Mucosa of stomach (tissue), 1 donor: ENCODE results near the gene ELAC1.
"Not testable (repeated sequence)": the region's sequence is repeated elsewhere in the genome, so short reads cannot be mapped to it uniquely, and the experiment has no call there.

Experiments
- H3K27me3 ChIP-seq: one replicate; pipeline ENCODE4 v1.7.0; 2013; ENCODE audit warnings: mild to moderate bottlenecking, low read length; ENCODE audit not compliant: control insufficient read depth, insufficient read depth
- H3K36me3 ChIP-seq: one replicate; pipeline ENCODE4 v1.7.0; 2013; ENCODE audit warnings: low read length; ENCODE audit not compliant: control insufficient read depth, insufficient read depth
- H3K4me1 ChIP-seq: one replicate; pipeline ENCODE4 v1.7.0; 2013; ENCODE audit warnings: mild to moderate bottlenecking, low read length; ENCODE audit not compliant: control insufficient read depth, insufficient read depth
- H3K4me3 ChIP-seq: one replicate; pipeline ENCODE4 v1.7.0; 2013; ENCODE audit warnings: low read length
- H3K9ac ChIP-seq: one replicate; pipeline ENCODE4 v1.7.0; 2013; ENCODE audit warnings: mild to moderate bottlenecking, low read length, moderate library complexity
- H3K9me3 ChIP-seq: one replicate; pipeline ENCODE4 v1.7.0; 2013; ENCODE audit warnings: mild to moderate bottlenecking, low read length, moderate library complexity; ENCODE audit not compliant: control insufficient read depth
- donor health status: Pancreatic carcinoma.

The ELAC1 gene

DNA sequence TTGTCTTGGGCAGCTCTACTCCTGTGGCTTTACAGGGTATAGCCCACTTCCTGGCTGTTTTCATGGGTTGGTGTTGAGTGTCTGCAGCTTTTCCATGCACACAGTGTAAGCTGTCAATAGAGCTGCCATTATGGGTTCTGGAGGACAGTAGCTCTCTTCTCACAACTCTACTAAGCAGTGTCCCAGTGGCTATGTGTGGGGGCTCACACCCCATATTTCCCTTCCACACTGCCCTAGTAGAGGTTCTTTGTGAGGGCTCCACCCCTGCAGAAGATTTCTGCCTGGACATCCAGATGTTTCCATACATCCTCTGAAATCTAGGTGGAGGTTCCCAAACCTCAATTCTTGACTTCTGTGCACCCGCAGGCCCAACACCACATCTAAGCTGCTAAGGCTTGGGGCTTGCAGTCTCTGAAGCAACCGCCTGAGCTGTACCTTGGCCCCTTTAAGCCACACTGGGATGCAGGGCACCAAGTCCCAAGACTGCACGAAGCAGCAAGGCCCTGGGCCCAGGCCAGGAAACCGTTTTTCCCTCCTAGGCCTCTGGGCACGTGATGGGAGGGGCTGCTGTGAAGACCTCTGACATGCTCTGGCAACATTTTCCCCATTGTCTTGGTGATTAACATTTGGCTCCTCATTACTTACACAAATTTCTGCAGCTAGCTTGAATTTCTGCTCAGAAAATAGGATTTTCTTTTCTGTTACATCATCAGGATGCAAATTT, 9.4 kb downstream of the ELAC1 start:
- Histone ChIP-seq H3K27me3 (no peaks in the 10 kb centered on the region), H3K4me1 (peaks cover 6% of the 10 kb centered on the region), H3K9me3 (peaks cover 7% of the 10 kb centered on the region), H3K36me3 (peaks cover 4% of the 10 kb centered on the region), H3K9ac (no peak overlapping the region), H3K4me3 (no peak overlapping the region)

- no peaks in the 10 kb centered on the region for H3K4me1 ChIP-seq
- no peak overlapping the region for H3K9ac ChIP-seq
- peaks cover 7% of the 10 kb centered on the region for H3K9me3 ChIP-seq
- no peak overlapping the region for H3K4me3 ChIP-seq
- H3K36me3 ChIP-seq, result peaks cover 4% of the 10 kb centered on the region
- H3K27me3 ChIP-seq, result no peaks in the 10 kb centered on the region
These were observed 13.5 kb downstream of the ELAC1 start for GRCh38 chr18:50981381-50981780.

GRCh38 chr18:50982086-50982801, 14.4 kb downstream of the ELAC1 start:
- Histone ChIP-seq H3K36me3 (peaks cover under 1% of the 10 kb centered on the region), H3K27me3 (no peaks in the 10 kb centered on the region), H3K4me1 (no peaks in the 10 kb centered on the region), H3K9ac (no peak overlapping the region), H3K4me3 (no peak overlapping the region), H3K9me3 (peaks cover 3% of the 10 kb centered on the region)

- no peak overlapping the region for H3K4me3 ChIP-seq
- no peaks in the 10 kb centered on the region for H3K4me1 ChIP-seq
- no peaks in the 10 kb centered on the region for H3K9me3 ChIP-seq
- no peaks in the 10 kb centered on the region for H3K27me3 ChIP-seq
- no peak overlapping the region for H3K9ac ChIP-seq
- H3K36me3 ChIP-seq, result no peaks in the 10 kb centered on the region
These were observed 15.0 kb downstream of the ELAC1 start for GRCh38 chr18:50982802-50983179.

- H3K9me3 ChIP-seq, result no peaks in the 10 kb centered on the region
- no peak overlapping the region for H3K9ac ChIP-seq
- no peaks in the 10 kb centered on the region for H3K4me1 ChIP-seq
- H3K27me3 ChIP-seq, result no peaks in the 10 kb centered on the region
- no peak overlapping the region for H3K4me3 ChIP-seq
- no peaks in the 10 kb centered on the region for H3K36me3 ChIP-seq
These were observed 18.7 kb downstream of the ELAC1 start for GRCh38 chr18:50986360-50987087.

GRCh38 chr18:50987261-50987660, 19.4 kb downstream of the ELAC1 start:
- Histone ChIP-seq H3K4me1 (no peaks in the 10 kb centered on the region), H3K4me3 (no peak overlapping the region), H3K9me3 (no peaks in the 10 kb centered on the region), H3K36me3 (no peaks in the 10 kb centered on the region), H3K27me3 (no peaks in the 10 kb centered on the region), H3K9ac (no peak overlapping the region)

- Histone ChIP-seq H3K27me3 (no peaks in the 10 kb centered on the region), H3K9ac (no peak overlapping the region), H3K4me1 (no peaks in the 10 kb centered on the region), H3K9me3 (no peaks in the 10 kb centered on the region), H3K4me3 (no peak overlapping the region), H3K36me3 (no peaks in the 10 kb centered on the region)
These were observed 21.9 kb downstream of the ELAC1 start for GRCh38 chr18:50989711-50990110.

- no peak overlapping the region for H3K9ac ChIP-seq
- no peaks in the 10 kb centered on the region for H3K9me3 ChIP-seq
- no peaks in the 10 kb centered on the region for H3K4me1 ChIP-seq
- H3K36me3 ChIP-seq, result no peaks in the 10 kb centered on the region
- H3K27me3 ChIP-seq, result no peaks in the 10 kb centered on the region
- no peak overlapping the region for H3K4me3 ChIP-seq
These were observed 24.5 kb downstream of the ELAC1 start for GRCh38 chr18:50992351-50992762.

- Histone ChIP-seq H3K4me1 (no peaks in the 10 kb centered on the region), H3K36me3 (no peaks in the 10 kb centered on the region), H3K27me3 (no peaks in the 10 kb centered on the region), H3K4me3 (no peak overlapping the region), H3K9me3 (no peaks in the 10 kb centered on the region), H3K9ac (no peak overlapping the region)
These were observed 26.2 kb downstream of the ELAC1 start for GRCh38 chr18:50994031-50994430.

- not testable (repeated sequence) for H3K36me3 ChIP-seq, H3K9me3 ChIP-seq, H3K4me3 ChIP-seq, H3K4me1 ChIP-seq, H3K9ac ChIP-seq, H3K27me3 ChIP-seq
These were observed 35.3 kb downstream of the ELAC1 start for GRCh38 chr18:51003174-51003573.

DNA sequence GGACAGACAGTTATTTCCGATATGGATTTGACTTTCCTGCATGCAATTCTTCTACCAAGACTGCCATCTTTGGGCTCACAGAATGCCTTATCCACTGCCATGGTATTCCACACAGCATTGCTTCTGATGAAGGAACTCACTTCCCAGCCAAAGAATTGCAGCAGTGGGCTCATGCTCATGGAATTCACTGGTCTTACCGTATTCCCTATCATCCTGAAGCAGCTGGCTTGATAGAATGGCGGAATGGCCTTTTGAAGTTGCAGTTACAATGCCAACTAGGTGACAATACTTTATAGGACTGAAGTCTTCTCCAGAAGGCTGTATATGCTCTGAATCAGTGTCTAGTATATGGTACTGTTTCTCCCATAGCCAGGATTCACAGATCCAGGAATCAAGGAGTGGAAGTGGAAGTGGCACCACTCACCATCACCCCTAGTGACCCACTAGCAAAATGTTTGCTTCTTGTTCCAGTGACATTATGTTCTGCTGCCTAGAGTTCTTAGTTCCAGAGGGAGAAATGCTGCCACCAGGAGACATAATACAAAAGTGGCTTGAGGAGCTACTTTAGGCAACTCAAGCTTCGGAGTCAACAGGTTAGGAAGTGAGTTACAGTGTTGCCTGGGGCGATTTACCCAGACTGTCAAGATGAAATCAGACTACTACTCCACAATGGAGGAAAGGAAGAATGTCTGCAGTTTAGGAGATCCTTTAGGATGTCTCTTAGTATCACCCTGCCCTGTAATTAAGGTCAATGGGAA, 38.4 kb downstream of the ELAC1 start:
- Histone ChIP-seq H3K9me3 (no peaks in the 10 kb centered on the region), H3K4me1 (no peaks in the 10 kb centered on the region), H3K9ac (no peak overlapping the region), H3K4me3 (no peak overlapping the region), H3K27me3 (no peaks in the 10 kb centered on the region), H3K36me3 (no peaks in the 10 kb centered on the region)
